Measurements from ENCODE around the gene GLB1L.

Gene GLB1L

DNA sequence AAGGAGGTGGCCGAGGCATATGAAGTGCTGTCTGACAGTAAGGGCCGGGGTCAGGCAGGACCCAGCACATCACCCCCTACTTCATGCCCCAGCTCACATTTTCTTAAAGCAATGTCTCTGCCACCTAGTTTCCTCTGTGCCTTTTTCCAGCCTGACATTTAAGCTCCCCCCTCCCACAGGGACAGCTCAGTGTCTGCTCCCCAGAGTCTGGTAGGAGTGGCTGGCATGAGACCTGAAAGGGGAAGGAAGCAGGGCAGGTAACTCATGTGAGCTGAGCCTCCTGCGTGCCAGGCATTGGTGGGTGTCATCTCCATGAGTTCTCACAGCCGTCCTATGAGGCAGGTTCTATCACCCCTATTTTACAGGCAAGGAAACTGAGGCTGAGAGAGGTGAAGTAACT is 35.4 kb upstream of the GLB1L start:
- CTCF ChIA-PET, result interaction anchor here (1.2 to 18.3 kb wide), 6 partner anchors 15 to 72 kb away, joined by 3 to 381 read pairs (median 6); partner anchors contain the start of genes TUBA4A and TUBA4B

DNA sequence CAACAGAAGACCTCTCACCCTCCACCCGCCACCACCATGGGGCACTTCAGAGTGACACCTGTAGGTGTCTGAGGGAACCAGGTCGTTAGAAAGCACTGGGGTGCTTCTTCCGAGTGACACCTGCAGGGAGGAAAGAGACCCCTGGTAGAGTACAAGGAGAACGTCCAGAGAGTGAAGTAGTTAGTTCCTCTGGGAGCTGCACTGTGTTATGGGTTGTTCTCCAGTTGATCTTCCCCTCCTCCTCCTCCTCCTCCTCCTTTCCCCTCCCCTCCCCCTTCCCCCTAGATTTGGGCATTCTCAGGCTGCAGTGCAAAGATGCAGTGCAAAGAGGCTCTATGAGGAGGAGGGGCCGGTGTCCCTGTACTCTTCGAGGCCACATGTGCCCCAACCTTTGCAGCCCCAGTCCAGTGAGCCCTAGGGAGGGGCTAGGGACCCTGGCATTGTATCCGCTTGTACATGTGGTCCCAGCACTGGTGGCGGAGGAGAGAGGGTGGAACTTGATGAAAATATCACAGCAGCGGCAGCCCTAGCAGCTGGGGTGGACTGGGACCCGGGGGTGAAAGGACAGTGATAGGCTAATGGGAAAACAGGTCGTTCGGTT is 34.8 kb upstream of the GLB1L start:
- Histone ChIP-seq H3K36me3 (ENCODE audit: control insufficient read depth in 4 of 4, insufficient read depth in 4 of 4, low read length in 3 of 4) (peaks cover 2 to 29% (median 16%) of the 10 kb centered on the region in 4 experiments), H3K4me3 (ENCODE audit: control insufficient read depth in 1 of 7, extremely low read depth in 1 of 7, insufficient read depth in 4 of 7, low read depth in 2 of 7, low read length in 6 of 7) (peak overlapping the region; percentile 22 to 76 (median 58)), H3K27ac (ENCODE audit: insufficient read depth in 1 of 2, low read depth in 1 of 2, low read length in 2 of 2, poor library complexity in 1 of 2, severe bottlenecking in 2 of 2) (peak overlapping the region; percentile 68 to 84), H3K9me3 (ENCODE audit: control extremely low read depth in 1 of 5, control insufficient read depth in 4 of 5, insufficient read depth in 2 of 5, low read depth in 1 of 5, low read length in 4 of 5) (no peaks in the 10 kb centered on the region), H3K27me3 (replicated peaks in 2 of 5; ENCODE audit: control insufficient read depth in 4 of 5, insufficient read depth in 5 of 5, low read length in 4 of 5) (no peaks in the 10 kb centered on the region), H3K4me1 (ENCODE audit: control extremely low read depth in 1 of 4, control insufficient read depth in 4 of 4, insufficient read depth in 4 of 4, low read length in 3 of 4) (peaks cover 8 to 32% (median 28%) of the 10 kb centered on the region in 4 experiments)
- DNase-seq, result no peak
- ChIA-PET CTCF (interaction anchor here (1.6 to 18.3 kb wide), 4 partner anchors 15 to 108 kb away, joined by 4 to 381 read pairs (median 44); partner anchors contain the start of genes TUBA4A and TUBA4B), POLR2A (interaction anchor here (0.6 to 1.7 kb wide), 5 partner anchors 13 to 596 kb away, joined by 3 to 12 read pairs (median 3); partner anchors contain the start of genes ANKZF1, ATG9A and DNPEP)
- WGBS (ENCODE audit: insufficient coverage), result 63% methylated on average over 8 of the region's 12 CpGs

More for the DNA sequence above, 35.4 kb upstream of the GLB1L start:
- H3K27me3 ChIP-seq (replicated peaks in 2 of 5; ENCODE audit: control insufficient read depth in 4 of 5, insufficient read depth in 5 of 5, low read length in 4 of 5), result no peaks in the 10 kb centered on the region
- H3K27ac ChIP-seq (ENCODE audit: insufficient read depth in 1 of 2, low read depth in 1 of 2, low read length in 2 of 2, poor library complexity in 1 of 2, severe bottlenecking in 2 of 2), result no peak overlapping the region
- H3K4me3 ChIP-seq (ENCODE audit: control insufficient read depth in 1 of 7, extremely low read depth in 1 of 7, insufficient read depth in 4 of 7, low read depth in 2 of 7, low read length in 6 of 7), result no peak overlapping the region
- WGBS (ENCODE audit: insufficient coverage), result 92% methylated on average over 4 of the region's 4 CpGs
- POLR2A ChIA-PET, result no interaction called here
- DNase-seq, result no peak
- H3K4me1 ChIP-seq (ENCODE audit: control extremely low read depth in 1 of 4, control insufficient read depth in 4 of 4, insufficient read depth in 4 of 4, low read length in 3 of 4), result peaks cover 8 to 32% (median 28%) of the 10 kb centered on the region in 4 experiments
- H3K36me3 ChIP-seq (ENCODE audit: control insufficient read depth in 4 of 4, insufficient read depth in 4 of 4, low read length in 3 of 4), result peaks cover 2 to 35% (median 17%) of the 10 kb centered on the region in 4 experiments
- H3K9me3 ChIP-seq (ENCODE audit: control extremely low read depth in 1 of 5, control insufficient read depth in 4 of 5, insufficient read depth in 2 of 5, low read depth in 1 of 5, low read length in 4 of 5), result no peaks in the 10 kb centered on the region

- peak within 1 kb of the TSS; percentile 22 to 77 (median 65) for H3K4me3 ChIP-seq (ENCODE audit: control insufficient read depth in 1 of 7, extremely low read depth in 1 of 7, insufficient read depth in 4 of 7, low read depth in 2 of 7, low read length in 6 of 7)
- H3K27me3 ChIP-seq (replicated peaks in 2 of 5; ENCODE audit: control insufficient read depth in 4 of 5, insufficient read depth in 5 of 5, low read length in 4 of 5), result no peaks in the 10 kb centered on the region
- peak within 1 kb of the TSS; percentile 68 to 84 for H3K27ac ChIP-seq (ENCODE audit: insufficient read depth in 1 of 2, low read depth in 1 of 2, low read length in 2 of 2, poor library complexity in 1 of 2, severe bottlenecking in 2 of 2)
- under 1% methylated on average over 57 of the region's 65 CpGs for WGBS (ENCODE audit: insufficient coverage)
- DNase-seq, result peak; percentile 98 to 99 (median 99)
- peaks cover 8 to 32% (median 28%) of the 10 kb centered on the region in 4 experiments for H3K4me1 ChIP-seq (ENCODE audit: control extremely low read depth in 1 of 4, control insufficient read depth in 4 of 4, insufficient read depth in 4 of 4, low read length in 3 of 4)
- ChIA-PET CTCF (interaction anchor here (0.8 to 18.3 kb wide), 15 partner anchors 10 to 254 kb away, joined by 3 to 381 read pairs (median 4); partner anchors contain the start of genes ABCB6, GLB1L, STK16 and TUBA4A), POLR2A (interaction anchor here (0.8 to 1.7 kb wide), 4 partner anchors 14 to 109 kb away, joined by 3 to 12 read pairs (median 4); partner anchors contain the start of genes ANKZF1, ATG9A and DNPEP)
- peaks cover 2 to 22% (median 12%) of the 10 kb centered on the region in 4 experiments for H3K36me3 ChIP-seq (ENCODE audit: control insufficient read depth in 4 of 4, insufficient read depth in 4 of 4, low read length in 3 of 4)
- no peaks in the 10 kb centered on the region for H3K9me3 ChIP-seq (ENCODE audit: control extremely low read depth in 1 of 5, control insufficient read depth in 4 of 5, insufficient read depth in 2 of 5, low read depth in 1 of 5, low read length in 4 of 5)
These were observed 34.1 kb upstream of the GLB1L start, which contains the start of gene DNAJB2 for GRCh38 chr2:219279151-219279915. Gene DNAJB2, plus strand, starts transcription at chr2:219279366. Its CDS starts 468 bp downstream, at chr2:219279834.

DNA sequence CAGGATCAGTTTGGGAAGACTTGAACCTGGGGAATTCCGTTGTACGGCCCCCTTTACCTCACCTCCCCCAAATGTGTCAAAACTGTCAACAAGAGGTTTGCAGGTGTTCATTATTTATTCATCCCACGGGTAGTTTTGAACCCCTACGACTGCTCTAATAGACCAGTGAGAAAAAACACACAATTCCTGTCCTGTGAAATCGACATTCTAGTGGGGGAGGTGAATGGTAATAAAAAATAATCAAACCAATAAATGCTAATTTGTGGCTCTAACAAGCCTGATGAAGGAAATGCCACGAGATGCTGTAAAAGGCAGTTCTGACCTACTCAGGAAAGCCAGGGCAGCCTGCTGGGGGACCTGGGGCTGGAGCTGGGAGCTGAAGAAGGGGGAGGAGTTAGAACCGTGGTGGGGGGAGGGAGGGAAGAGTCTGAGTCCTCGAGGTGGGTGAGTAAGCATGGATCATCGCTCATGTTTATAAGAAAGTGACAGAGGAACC is 33.5 kb upstream of the GLB1L start:
- H3K27ac ChIP-seq (ENCODE audit: insufficient read depth in 1 of 2, low read depth in 1 of 2, low read length in 2 of 2, poor library complexity in 1 of 2, severe bottlenecking in 2 of 2), result peak overlapping the region; percentile 68 to 84
- CTCF ChIA-PET, result interaction anchor here (0.8 to 18.3 kb wide), 17 partner anchors 9 to 253 kb away, joined by 3 to 381 read pairs (median 4); partner anchors contain the start of genes ABCB6, GLB1L, STK16 and TUBA4A
- H3K4me1 ChIP-seq (ENCODE audit: control extremely low read depth in 1 of 4, control insufficient read depth in 4 of 4, insufficient read depth in 4 of 4, low read length in 3 of 4), result peaks cover 8 to 32% (median 28%) of the 10 kb centered on the region in 4 experiments
- H3K9me3 ChIP-seq (ENCODE audit: control extremely low read depth in 1 of 5, control insufficient read depth in 4 of 5, insufficient read depth in 2 of 5, low read depth in 1 of 5, low read length in 4 of 5), result no peaks in the 10 kb centered on the region
- H3K36me3 ChIP-seq (ENCODE audit: control insufficient read depth in 4 of 4, insufficient read depth in 4 of 4, low read length in 3 of 4), result peaks cover 0 to 19% (median 9%) of the 10 kb centered on the region in 4 experiments
- peaks cover 0 to 4% (median 0%) of the 10 kb centered on the region in 5 experiments for H3K27me3 ChIP-seq (replicated peaks in 2 of 5; ENCODE audit: control insufficient read depth in 4 of 5, insufficient read depth in 5 of 5, low read length in 4 of 5)
- H3K4me3 ChIP-seq (ENCODE audit: control insufficient read depth in 1 of 7, extremely low read depth in 1 of 7, insufficient read depth in 4 of 7, low read depth in 2 of 7, low read length in 6 of 7), result peak overlapping the region in 6 of 7 experiments; percentile 58 to 77 (median 66)
- 3% methylated on average over 6 of the region's 9 CpGs for WGBS (ENCODE audit: insufficient coverage)
- POLR2A ChIA-PET, result interaction anchor here (1.4 to 1.7 kb wide), 3 partner anchors 16 to 109 kb away, joined by 3 to 12 read pairs (median 5); partner anchors contain the start of genes ANKZF1, ATG9A and DNPEP
- DNase-seq, result no peak

- H3K27me3 ChIP-seq (replicated peaks in 2 of 5; ENCODE audit: control insufficient read depth in 4 of 5, insufficient read depth in 5 of 5, low read length in 4 of 5), result peaks cover 0 to 4% (median 0%) of the 10 kb centered on the region in 5 experiments
- H3K4me3 ChIP-seq (ENCODE audit: control insufficient read depth in 1 of 7, extremely low read depth in 1 of 7, insufficient read depth in 4 of 7, low read depth in 2 of 7, low read length in 6 of 7), result peak overlapping the region in 6 of 7 experiments; percentile 58 to 77 (median 66)
- no peaks in the 10 kb centered on the region for H3K9me3 ChIP-seq (ENCODE audit: control extremely low read depth in 1 of 5, control insufficient read depth in 4 of 5, insufficient read depth in 2 of 5, low read depth in 1 of 5, low read length in 4 of 5)
- 28% methylated on average over 23 of the region's 25 CpGs for WGBS (ENCODE audit: insufficient coverage)
- H3K36me3 ChIP-seq (ENCODE audit: control insufficient read depth in 4 of 4, insufficient read depth in 4 of 4, low read length in 3 of 4), result peaks cover 0 to 14% (median 5%) of the 10 kb centered on the region in 4 experiments
- CTCF ChIA-PET, result interaction anchor here (0.9 to 18.3 kb wide), 24 partner anchors 8 to 111 kb away, joined by 3 to 381 read pairs (median 4); partner anchors contain the start of genes GLB1L, STK16, TUBA4A and TUBA4B
- DNase-seq, result peak in 2 of 3 donors; percentile 64 to 65
- POLR2A ChIA-PET, result interaction anchor here (1.7 kb wide), 1 partner anchor 17 kb away, joined by 12 read pairs; no protein-coding TSS in a partner anchor
- H3K27ac ChIP-seq (ENCODE audit: insufficient read depth in 1 of 2, low read depth in 1 of 2, low read length in 2 of 2, poor library complexity in 1 of 2, severe bottlenecking in 2 of 2), result peak overlapping the region; percentile 68 to 84
- peaks cover 8 to 32% (median 28%) of the 10 kb centered on the region in 4 experiments for H3K4me1 ChIP-seq (ENCODE audit: control extremely low read depth in 1 of 4, control insufficient read depth in 4 of 4, insufficient read depth in 4 of 4, low read length in 3 of 4)
These were observed 32.7 kb upstream of the GLB1L start for GRCh38 chr2:219277703-219278654.
